ENCODE data around the gene MPDZ. TPM values are rescaled to one million over a fixed set of nuclear protein-coding genes. Genes with fewer than 3 reads are reported as not detected.

The MPDZ gene
- polyA plus RNA-seq, 4 donors, result 41.8 to 56.2 (median 48.7) TPM

- DNase-seq (ENCODE audit: low read depth in 4 of 4, low spot score in 2 of 4), result peak; percentile 36 to 59 (median 46)
Observed at GRCh38 chr9:13088720-13089427, 190.6 kb downstream of the MPDZ start.

DNA sequence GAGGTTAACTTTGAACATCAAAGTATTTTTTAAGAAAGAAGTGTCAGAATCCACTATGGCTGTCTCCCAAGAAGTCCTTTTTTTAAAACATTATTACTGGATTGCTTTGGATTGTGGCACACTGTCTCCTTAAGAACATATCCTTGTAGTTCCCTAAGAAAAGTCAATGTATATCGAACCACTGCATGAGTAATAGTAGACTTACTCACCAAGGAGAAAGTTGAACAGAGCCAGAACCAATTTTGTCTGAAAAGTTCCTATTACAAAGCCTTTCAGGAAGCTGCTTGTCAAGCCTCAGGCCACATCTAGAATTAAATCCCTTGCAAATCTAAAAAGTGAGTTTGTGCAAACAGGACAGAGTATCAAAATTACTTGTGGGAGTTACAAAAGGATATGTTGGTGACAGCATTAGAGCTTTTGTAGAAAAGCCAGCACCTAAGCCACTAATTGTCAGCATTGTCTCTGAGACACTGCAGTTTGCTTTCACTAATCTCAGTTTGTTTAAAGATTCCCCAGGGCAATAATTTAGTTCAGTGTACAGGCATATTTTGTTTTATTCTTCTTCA is 195.4 kb downstream of the MPDZ start:
- no peak for DNase-seq (ENCODE audit: low read depth in 4 of 4, low spot score in 2 of 4)

GRCh38 chr9:13083366-13083765 is 196.1 kb downstream of the MPDZ start:
- no peak for DNase-seq (ENCODE audit: low read depth in 4 of 4, low spot score in 2 of 4)

- no peak for DNase-seq (ENCODE audit: low read depth in 4 of 4, low spot score in 2 of 4)
Observed at GRCh38 chr9:13082796-13083195, 196.7 kb downstream of the MPDZ start.

GRCh38 chr9:13078164-13078563 is 201.3 kb downstream of the MPDZ start:
- no peak for DNase-seq (ENCODE audit: low read depth in 4 of 4, low spot score in 2 of 4)

DNA sequence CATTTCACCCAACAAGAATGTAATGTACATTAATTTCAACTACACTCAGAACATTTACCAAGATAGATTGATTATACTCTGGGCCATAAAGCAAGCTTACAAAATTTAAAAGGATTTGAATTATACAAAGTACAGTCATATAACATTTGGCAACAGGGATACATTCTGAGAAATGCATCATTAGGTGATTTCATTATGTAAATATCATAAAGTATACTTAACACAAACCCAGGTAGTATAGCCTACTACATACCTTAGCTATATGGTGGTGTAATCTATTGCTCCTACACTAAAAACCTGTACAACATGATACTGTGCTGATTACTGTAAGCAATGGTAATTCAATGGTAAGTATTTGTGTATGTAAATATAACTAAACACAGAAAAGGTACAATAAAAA is 202.9 kb downstream of the MPDZ start:
- DNase-seq (ENCODE audit: low read depth in 4 of 4, low spot score in 2 of 4), result no peak

DNA sequence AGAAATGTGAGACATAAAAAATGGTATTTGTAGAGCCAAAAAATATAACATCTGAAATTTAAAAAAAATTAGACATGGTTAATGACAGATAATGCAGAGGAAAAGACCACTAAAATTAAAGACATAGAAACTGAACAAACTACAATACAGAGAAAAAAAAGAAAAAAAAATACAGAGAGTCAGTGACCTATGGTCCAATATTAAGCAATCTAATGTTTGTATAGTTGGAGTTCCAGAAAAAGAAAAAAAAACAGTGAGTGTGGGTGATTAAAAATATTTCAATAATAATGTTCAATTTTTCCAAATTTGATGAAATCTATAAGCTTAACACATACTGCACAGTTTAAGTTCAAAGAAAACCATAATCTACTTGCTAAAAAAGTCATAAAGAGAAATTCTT is 207.6 kb downstream of the MPDZ start:
- DNase-seq (ENCODE audit: low read depth in 4 of 4, low spot score in 2 of 4), result no peak

GRCh38 chr9:13070612-13071595 is 208.6 kb downstream of the MPDZ start:
- DNase-seq (ENCODE audit: low read depth in 4 of 4, low spot score in 2 of 4), result no peak

DNA sequence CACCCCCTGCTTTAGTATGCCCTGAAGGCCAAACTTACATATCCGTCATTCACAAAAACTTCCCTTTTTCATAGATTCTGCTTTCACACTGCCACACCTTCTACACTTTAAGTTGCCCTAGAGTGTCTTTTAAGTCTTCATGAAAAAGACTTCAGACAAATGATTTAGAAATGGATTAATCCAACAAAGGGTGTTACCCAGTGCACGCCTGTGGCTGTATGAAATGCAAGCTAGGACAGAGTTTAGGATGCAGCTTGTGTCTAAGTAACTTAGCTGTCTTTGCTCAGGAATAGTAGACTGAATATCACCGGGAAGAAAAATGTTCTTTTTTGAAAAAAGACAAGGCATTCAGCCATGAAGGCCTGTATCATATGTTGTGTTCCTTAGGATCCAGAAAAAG is 210.0 kb downstream of the MPDZ start:
- no peak for DNase-seq (ENCODE audit: low read depth in 4 of 4, low spot score in 2 of 4)

DNA sequence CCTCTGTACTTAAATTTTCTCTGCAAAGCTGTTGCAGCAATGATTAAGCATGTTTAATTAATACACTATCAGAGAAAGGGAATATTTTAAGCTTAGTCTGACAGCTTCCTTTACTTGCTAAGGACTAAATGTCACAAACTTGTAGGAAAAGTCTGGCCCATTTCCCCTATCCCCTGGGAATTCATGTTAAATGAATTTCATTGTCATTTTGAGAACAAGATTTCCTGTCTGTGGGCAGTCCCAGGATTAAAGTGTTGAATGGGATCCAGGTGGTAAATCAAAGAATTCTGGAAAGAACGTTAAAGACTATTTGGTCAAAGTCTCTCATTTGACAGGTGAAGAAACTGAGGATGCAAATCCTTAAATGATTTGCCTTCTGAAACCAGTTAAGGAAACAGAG is 214.8 kb downstream of the MPDZ start:
- no peak for DNase-seq (ENCODE audit: low read depth in 4 of 4, low spot score in 2 of 4)

GRCh38 chr9:13063880-13064459 is 215.5 kb downstream of the MPDZ start:
- no peak for DNase-seq (ENCODE audit: low read depth in 4 of 4, low spot score in 2 of 4)

DNA sequence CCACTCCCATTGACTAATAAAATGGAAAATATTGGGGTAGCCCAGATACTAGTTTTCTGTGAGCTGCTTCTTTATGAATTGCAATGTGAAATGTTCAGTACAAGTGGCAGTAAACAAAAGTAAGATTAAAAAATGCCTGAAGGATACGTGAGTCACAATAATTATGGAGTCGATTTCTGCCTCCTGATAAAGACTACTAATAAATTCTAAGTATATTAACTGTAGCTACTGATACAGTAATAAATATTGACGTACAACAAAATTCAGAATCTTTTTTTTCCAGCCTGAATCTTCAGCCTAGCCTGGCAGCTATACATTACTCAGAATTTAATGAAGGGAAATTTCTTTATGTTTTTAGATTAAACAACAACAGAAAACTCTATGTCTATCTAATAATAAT is 218.1 kb downstream of the MPDZ start:
- no peak for DNase-seq (ENCODE audit: low read depth in 4 of 4, low spot score in 2 of 4)

Measured in left renal cortex interstitium (tissue), 4 donors.